Metanephros (tissue), 1 donor: ENCODE results near the gene KIF4B. TPM values are rescaled to one million over a fixed set of nuclear protein-coding genes. Genes with fewer than 3 reads are reported as not detected.

Source experiments
- total RNA-seq: library from RNA; depleted of rRNA; stranded (reverse); fragments of >200 nt; gene quantifications from one replicate; pipeline ENCODE4 v1.2.3, GENCODE V29; 2014

KIF4B gene
- 0.12 TPM for total RNA-seq

GRCh38 chr5:155013526-155013925 is at the start of gene KIF4B:
Gene KIF4B (plus strand): TSS chr5:155013755. CDS start chr5:155013860, 105 bp downstream.

Other genes starting within 250 kb of the KIF4B start
- gene FAXDC2, start 163.2 kb upstream of the KIF4B start, total RNA-seq = 32.7 TPM
- gene CNOT8, start 155.1 kb upstream of the KIF4B start, total RNA-seq = 62.7 TPM
- 22.8 TPM for gene GEMIN5, start 75.5 kb upstream of the KIF4B start, total RNA-seq
- 25.1 TPM for gene MRPL22, start 72.7 kb upstream of the KIF4B start, total RNA-seq